HepG2 (cell line): ENCODE measurements around the gene CXCR5. TPM values are rescaled to one million over a fixed set of nuclear protein-coding genes. Genes with fewer than 3 reads are reported as not detected.

Experiments
- AGO1 ChIP-seq: fragments of 200-400 bp; formaldehyde crosslinking; IDR thresholded peaks from 2 replicates; pipeline ENCODE4 v1.6.1; 2017; ENCODE audit warnings: mild to moderate bottlenecking, low read depth, low read length, moderate library complexity; ENCODE audit not compliant: poor library complexity, severe bottlenecking
- ARID2 ChIP-seq: sonication (generic); formaldehyde crosslinking; IDR thresholded peaks from 2 replicates; pipeline ENCODE4 v1.8.1; 2022; ENCODE audit warnings: mild to moderate bottlenecking, missing genetic modification reagents, borderline replicate concordance
- DNMT3B ChIP-seq: conservative IDR thresholded peaks from 2 replicates; pipeline ENCODE4 v1.6.1; 2016; ENCODE audit warnings: missing biosample characterization, control low read depth
- GATA4 ChIP-seq: sonication (generic); IDR thresholded peaks from 2 replicates; pipeline ENCODE4 v1.6.1; 2016; ENCODE audit warnings: antibody characterized with exemption, low read depth, borderline replicate concordance
- GZF1 ChIP-seq: sonication (generic); formaldehyde crosslinking; IDR thresholded peaks from 2 replicates; pipeline ENCODE4 v1.5.1; 2020; ENCODE audit warnings: mild to moderate bottlenecking, missing genetic modification reagents
- HDAC2 ChIP-seq: sonication (generic); formaldehyde crosslinking; IDR thresholded peaks from 2 replicates; pipeline ENCODE4 v1.4.0; 2020; ENCODE audit warnings: missing genetic modification reagents
- MTA1 ChIP-seq: sonication (generic); formaldehyde crosslinking; IDR thresholded peaks from 2 replicates; pipeline ENCODE4 v1.4.0; 2020; ENCODE audit warnings: missing genetic modification reagents, mild to moderate bottlenecking, borderline replicate concordance
- MZF1 ChIP-seq: sonication (generic); formaldehyde crosslinking; IDR thresholded peaks from 2 replicates; pipeline ENCODE4 v1.8.1; 2023; ENCODE audit warnings: mild to moderate bottlenecking, missing genetic modification reagents, borderline replicate concordance
- NR1H2 ChIP-seq: sonication (generic); formaldehyde crosslinking; IDR thresholded peaks from 2 replicates; pipeline ENCODE4 v1.8.1; 2022; ENCODE audit warnings: low read depth, missing genetic modification reagents, borderline replicate concordance
- POLR2AphosphoS2 ChIP-seq: IDR thresholded peaks from 2 replicates; pipeline ENCODE4 v1.6.1; 2011; ENCODE audit warnings: low read depth, low read length, improper control_type of control experiment
- RBAK ChIP-seq: sonication (generic); formaldehyde crosslinking; IDR thresholded peaks from 2 replicates; pipeline ENCODE4 v1.5.1; 2020; ENCODE audit warnings: mild to moderate bottlenecking, missing genetic modification reagents
- RCOR2 ChIP-seq: IDR thresholded peaks from 2 replicates; pipeline ENCODE4 v1.6.1; 2016; ENCODE audit warnings: missing biosample characterization, missing genetic modification reagents
- RFXAP ChIP-seq: sonication (generic); formaldehyde crosslinking; IDR thresholded peaks from 2 replicates; pipeline ENCODE4 v1.4.0; 2020; ENCODE audit warnings: missing genetic modification reagents, borderline replicate concordance
- SALL2 ChIP-seq: sonication (generic); formaldehyde crosslinking; IDR thresholded peaks from 2 replicates; pipeline ENCODE4 v1.8.1; 2023; ENCODE audit warnings: mild to moderate bottlenecking, missing genetic modification reagents, inconsistent platforms
- SRF ChIP-seq: IDR thresholded peaks from 2 replicates; pipeline ENCODE4 v1.6.1; 2011; ENCODE audit warnings: mild to moderate bottlenecking, low read depth, low read length, moderate library complexity
- TOPORS ChIP-seq: sonication (generic); formaldehyde crosslinking; IDR thresholded peaks from 2 replicates; pipeline ENCODE4 v1.8.0; 2023; ENCODE audit warnings: mild to moderate bottlenecking, missing genetic modification reagents
- ZKSCAN8 ChIP-seq: IDR thresholded peaks from 2 replicates; pipeline ENCODE4 v1.6.1; 2016; ENCODE audit warnings: borderline replicate concordance, missing genetic modification reagents, missing compliant biosample characterization
- ZMYM4 ChIP-seq: sonication (generic); formaldehyde crosslinking; IDR thresholded peaks from 2 replicates; pipeline ENCODE4 v1.8.1; 2023; ENCODE audit warnings: mild to moderate bottlenecking, missing genetic modification reagents
- ZNF124 ChIP-seq: sonication (generic); formaldehyde crosslinking; IDR thresholded peaks from 2 replicates; pipeline ENCODE4 v1.4.0; 2020; ENCODE audit warnings: missing genetic modification reagents
- ZNF138 ChIP-seq: sonication (generic); formaldehyde crosslinking; IDR thresholded peaks from 2 replicates; pipeline ENCODE4 v1.5.0; 2020; ENCODE audit warnings: mild to moderate bottlenecking, low read depth, missing genetic modification reagents
- ZNF264 ChIP-seq: sonication (generic); formaldehyde crosslinking; IDR thresholded peaks from 2 replicates; pipeline ENCODE4 v1.4.0; 2020; ENCODE audit warnings: missing genetic modification reagents
- ZNF331 ChIP-seq: sonication (generic); formaldehyde crosslinking; IDR thresholded peaks from 2 replicates; pipeline ENCODE4 v1.4.0; 2020; ENCODE audit warnings: missing genetic modification reagents
- ZNF383 ChIP-seq: sonication (generic); formaldehyde crosslinking; IDR thresholded peaks from 2 replicates; pipeline ENCODE4 v1.4.0; 2020; ENCODE audit warnings: missing genetic modification reagents, mild to moderate bottlenecking, borderline replicate concordance
- ZNF598 ChIP-seq: sonication (generic); formaldehyde crosslinking; IDR thresholded peaks from 2 replicates; pipeline ENCODE4 v1.5.1; 2020; ENCODE audit warnings: mild to moderate bottlenecking, missing genetic modification reagents, borderline replicate concordance
- ZNF737 ChIP-seq: sonication (generic); formaldehyde crosslinking; IDR thresholded peaks from 2 replicates; pipeline ENCODE4 v1.5.0; 2020; ENCODE audit warnings: missing genetic modification reagents, mild to moderate bottlenecking, borderline replicate concordance
- polyA plus RNA-seq, 8 experiments: library from polyadenylated mRNA; depleted of rRNA in 3 of 8; stranded (reverse) in 7 of 8; unstranded in 1 of 8; fragments of >200 nt; fragmentation: Illumina TruSeq in 4 of 8; extraction: Trizol in 4 of 8; gene quantifications; 2 replicates each; pipeline versions ENCODE4 v1.2.1 to v1.2.3, GENCODE V29; 2011 to 2016; ENCODE audit warnings: low read depth in 4 of 8, missing spikeins in 1 of 8, mixed read lengths in 1 of 8; ENCODE audit not compliant: insufficient read depth in 1 of 8
- total RNA-seq, 5 experiments: library from RNA; depleted of rRNA; stranded (reverse); fragments of >200 nt; fragmentation: Illumina TruSeq; extraction: Trizol; gene quantifications; 2 replicates each; pipeline ENCODE4 v1.2.3, GENCODE V29; 2016; ENCODE audit warnings: low read depth in 1 of 5
- TF ChIP-seq, protein P1 (sequence below): sonication (generic); formaldehyde crosslinking; IDR thresholded peaks from 2 replicates; pipeline ENCODE4 v1.4.0; 2020; ENCODE audit warnings: mild to moderate bottlenecking, missing genetic modification reagents
- TF ChIP-seq, protein P2 (sequence below): IDR thresholded peaks from 2 replicates; pipeline ENCODE4 v1.6.1; 2016; ENCODE audit warnings: mild to moderate bottlenecking, missing biosample characterization, missing genetic modification reagents
- TF ChIP-seq, protein P3 (sequence below): sonication (generic); formaldehyde crosslinking; IDR thresholded peaks from 2 replicates; pipeline ENCODE4 v1.4.0; 2020; ENCODE audit warnings: mild to moderate bottlenecking, missing genetic modification reagents

Gene CXCR5
- total and polyA plus RNA-seq, 2 of the 13 experiments (the other 11 are each of a cell fraction or from before 2014, with no cell fraction given): not detected

DNA sequence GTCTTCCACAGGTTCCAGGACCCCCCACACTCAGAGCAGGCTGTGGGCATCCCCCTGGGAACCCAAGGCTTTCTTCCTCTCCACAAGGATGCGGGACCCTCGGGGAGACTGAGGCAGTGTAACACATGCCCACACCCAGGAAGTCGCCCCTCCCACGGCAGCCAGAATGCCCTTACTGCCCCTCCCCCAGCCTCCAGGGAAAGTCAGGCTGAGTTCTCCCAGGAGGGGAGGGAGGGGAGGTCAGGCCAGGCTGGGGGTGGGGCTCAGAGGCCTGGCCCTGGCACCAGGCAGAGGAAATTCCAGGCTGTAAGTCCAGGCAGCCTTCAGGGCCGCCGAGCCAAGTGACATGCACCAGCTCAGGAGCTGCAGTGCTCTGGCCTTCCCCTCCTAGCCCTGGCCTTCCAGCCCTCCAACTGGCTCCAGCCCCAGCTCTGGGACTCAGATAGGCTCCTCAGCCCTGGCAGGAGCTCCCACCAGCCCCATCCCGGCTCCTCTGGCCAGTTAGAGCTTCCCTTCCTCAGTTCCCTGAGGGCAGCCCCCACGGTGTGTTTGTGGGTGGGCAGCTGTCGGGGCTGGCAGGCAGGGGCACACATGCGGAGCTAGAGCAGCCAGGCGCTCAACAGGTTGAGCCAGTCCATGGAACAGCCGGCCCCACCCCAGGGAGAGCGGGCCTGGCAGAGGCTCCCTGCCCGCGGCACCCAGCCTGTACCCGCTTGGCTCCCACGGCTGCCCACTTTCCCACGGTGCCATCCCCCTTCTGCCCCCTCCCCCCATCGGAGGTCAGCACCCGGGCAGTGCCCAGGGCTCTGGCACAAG, 38.4 kb downstream of the CXCR5 start (continued):
- TF ChIP-seq, protein P1, sequence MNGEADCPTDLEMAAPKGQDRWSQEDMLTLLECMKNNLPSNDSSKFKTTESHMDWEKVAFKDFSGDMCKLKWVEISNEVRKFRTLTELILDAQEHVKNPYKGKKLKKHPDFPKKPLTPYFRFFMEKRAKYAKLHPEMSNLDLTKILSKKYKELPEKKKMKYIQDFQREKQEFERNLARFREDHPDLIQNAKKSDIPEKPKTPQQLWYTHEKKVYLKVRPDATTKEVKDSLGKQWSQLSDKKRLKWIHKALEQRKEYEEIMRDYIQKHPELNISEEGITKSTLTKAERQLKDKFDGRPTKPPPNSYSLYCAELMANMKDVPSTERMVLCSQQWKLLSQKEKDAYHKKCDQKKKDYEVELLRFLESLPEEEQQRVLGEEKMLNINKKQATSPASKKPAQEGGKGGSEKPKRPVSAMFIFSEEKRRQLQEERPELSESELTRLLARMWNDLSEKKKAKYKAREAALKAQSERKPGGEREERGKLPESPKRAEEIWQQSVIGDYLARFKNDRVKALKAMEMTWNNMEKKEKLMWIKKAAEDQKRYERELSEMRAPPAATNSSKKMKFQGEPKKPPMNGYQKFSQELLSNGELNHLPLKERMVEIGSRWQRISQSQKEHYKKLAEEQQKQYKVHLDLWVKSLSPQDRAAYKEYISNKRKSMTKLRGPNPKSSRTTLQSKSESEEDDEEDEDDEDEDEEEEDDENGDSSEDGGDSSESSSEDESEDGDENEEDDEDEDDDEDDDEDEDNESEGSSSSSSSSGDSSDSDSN: no peak; the same call in none of the 2 replicates
- TF ChIP-seq AGO1 (no peak), ARID2 (CRISPR knock-in tag) (no peak), ZMYM4 (CRISPR knock-in tag) (no peak), HDAC2 (peak; percentile 53), ZNF138 (CRISPR knock-in tag) (no peak), TOPORS (CRISPR knock-in tag) (no peak), ZNF737 (CRISPR knock-in tag) (no peak), SRF (no peak), POLR2AphosphoS2 (no peak), RBAK (no peak), RCOR2 (CRISPR knock-in tag) (no peak), ZNF124 (no peak), SALL2 (no peak), NR1H2 (CRISPR knock-in tag) (no peak), ZNF264 (CRISPR knock-in tag) (no peak), GZF1 (CRISPR knock-in tag) (0 out of 2 replicates have a peak, but pooled peaks have one; percentile 49), ZKSCAN8 (CRISPR knock-in tag) (no peak), MTA1 (CRISPR knock-in tag) (0 out of 2 replicates have a peak, but pooled peaks have one; percentile 66), ZNF331 (CRISPR knock-in tag) (no peak; the same call in 1 of the 2 replicates), GATA4 (no peak), ZNF383 (CRISPR knock-in tag) (no peak), DNMT3B (CRISPR knock-in tag) (no peak), RFXAP (CRISPR knock-in tag) (0 out of 2 replicates have a peak, but pooled peaks have one; percentile 21), ZNF598 (CRISPR knock-in tag) (no peak), MZF1 (CRISPR knock-in tag) (no peak)
- TF ChIP-seq, protein P2, sequence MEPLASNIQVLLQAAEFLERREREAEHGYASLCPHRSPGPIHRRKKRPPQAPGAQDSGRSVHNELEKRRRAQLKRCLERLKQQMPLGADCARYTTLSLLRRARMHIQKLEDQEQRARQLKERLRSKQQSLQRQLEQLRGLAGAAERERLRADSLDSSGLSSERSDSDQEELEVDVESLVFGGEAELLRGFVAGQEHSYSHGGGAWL: no peak
- TF ChIP-seq, protein P3, sequence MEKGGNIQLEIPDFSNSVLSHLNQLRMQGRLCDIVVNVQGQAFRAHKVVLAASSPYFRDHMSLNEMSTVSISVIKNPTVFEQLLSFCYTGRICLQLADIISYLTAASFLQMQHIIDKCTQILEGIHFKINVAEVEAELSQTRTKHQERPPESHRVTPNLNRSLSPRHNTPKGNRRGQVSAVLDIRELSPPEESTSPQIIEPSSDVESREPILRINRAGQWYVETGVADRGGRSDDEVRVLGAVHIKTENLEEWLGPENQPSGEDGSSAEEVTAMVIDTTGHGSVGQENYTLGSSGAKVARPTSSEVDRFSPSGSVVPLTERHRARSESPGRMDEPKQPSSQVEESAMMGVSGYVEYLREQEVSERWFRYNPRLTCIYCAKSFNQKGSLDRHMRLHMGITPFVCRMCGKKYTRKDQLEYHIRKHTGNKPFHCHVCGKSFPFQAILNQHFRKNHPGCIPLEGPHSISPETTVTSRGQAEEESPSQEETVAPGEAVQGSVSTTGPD (CRISPR knock-in tag): 0 out of 2 replicates have a peak, but pooled peaks have one; percentile 41
